ENCODE results near the gene COL18A1. TPM values are rescaled to one million over a fixed set of nuclear protein-coding genes. Genes with fewer than 3 reads are reported as not detected.

The COL18A1 gene
- total and polyA plus RNA-seq, 10 donors = 35.0 to 208 (median 86.4) TPM

DNA sequence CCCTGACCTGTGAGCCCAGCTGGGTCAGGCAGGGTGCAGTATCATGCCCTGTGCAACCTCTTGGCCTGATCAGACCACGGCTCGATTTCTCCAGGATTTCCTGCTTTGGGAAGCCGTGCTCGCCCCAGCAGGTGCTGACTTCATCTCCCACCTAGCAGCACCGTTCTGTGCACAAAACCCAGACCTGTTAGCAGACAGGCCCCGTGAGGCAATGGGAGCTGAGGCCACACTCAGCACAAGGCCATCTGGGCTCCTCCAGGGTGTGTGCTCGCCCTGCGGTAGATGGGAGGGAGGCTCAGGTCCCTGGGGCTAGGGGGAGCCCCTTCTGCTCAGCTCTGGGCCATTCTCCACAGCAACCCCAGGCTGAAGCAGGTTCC lies 107.6 kb downstream of the COL18A1 start:
- no peak for DNase-seq
- Histone ChIP-seq H3K36me3 (peaks cover 0 to 87% (median 45%) of the 10 kb centered on the region in 6 donors), H3K27ac (peak overlapping the region in 3 of 8 donors; percentile 5 to 70 (median 38)), H3K27me3 (replicated peaks in 1 of 7) (no peaks in the 10 kb centered on the region), H3K9me3 (peaks cover 0 to 4% (median 1%) of the 10 kb centered on the region in 8 donors), H3K4me3 (no peak overlapping the region), H3K4me1 (peaks cover 0 to 35% (median 0%) of the 10 kb centered on the region in 6 donors)
- TF ChIP-seq POLR2AphosphoS5 (IDR thresholded peaks at IDR 0.05) (no peak), POLR2A (IDR thresholded peaks at IDR 0.05) (no peak)
- TF ChIP-seq, protein P1, sequence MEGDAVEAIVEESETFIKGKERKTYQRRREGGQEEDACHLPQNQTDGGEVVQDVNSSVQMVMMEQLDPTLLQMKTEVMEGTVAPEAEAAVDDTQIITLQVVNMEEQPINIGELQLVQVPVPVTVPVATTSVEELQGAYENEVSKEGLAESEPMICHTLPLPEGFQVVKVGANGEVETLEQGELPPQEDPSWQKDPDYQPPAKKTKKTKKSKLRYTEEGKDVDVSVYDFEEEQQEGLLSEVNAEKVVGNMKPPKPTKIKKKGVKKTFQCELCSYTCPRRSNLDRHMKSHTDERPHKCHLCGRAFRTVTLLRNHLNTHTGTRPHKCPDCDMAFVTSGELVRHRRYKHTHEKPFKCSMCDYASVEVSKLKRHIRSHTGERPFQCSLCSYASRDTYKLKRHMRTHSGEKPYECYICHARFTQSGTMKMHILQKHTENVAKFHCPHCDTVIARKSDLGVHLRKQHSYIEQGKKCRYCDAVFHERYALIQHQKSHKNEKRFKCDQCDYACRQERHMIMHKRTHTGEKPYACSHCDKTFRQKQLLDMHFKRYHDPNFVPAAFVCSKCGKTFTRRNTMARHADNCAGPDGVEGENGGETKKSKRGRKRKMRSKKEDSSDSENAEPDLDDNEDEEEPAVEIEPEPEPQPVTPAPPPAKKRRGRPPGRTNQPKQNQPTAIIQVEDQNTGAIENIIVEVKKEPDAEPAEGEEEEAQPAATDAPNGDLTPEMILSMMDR (IDR thresholded peaks at IDR 0.05 in 8 of 11, conservative IDR thresholded peaks at IDR 0.05 in 3 of 11) = no peak
- WGBS, 5 donors = 62 to 88% (median 68%) methylated on average over 6 to 8 of the region's 8 CpGs
- intact Hi-C loops (cut with DNase I; ENCODE audit: low total_unique reads) = no loop called here

DNA sequence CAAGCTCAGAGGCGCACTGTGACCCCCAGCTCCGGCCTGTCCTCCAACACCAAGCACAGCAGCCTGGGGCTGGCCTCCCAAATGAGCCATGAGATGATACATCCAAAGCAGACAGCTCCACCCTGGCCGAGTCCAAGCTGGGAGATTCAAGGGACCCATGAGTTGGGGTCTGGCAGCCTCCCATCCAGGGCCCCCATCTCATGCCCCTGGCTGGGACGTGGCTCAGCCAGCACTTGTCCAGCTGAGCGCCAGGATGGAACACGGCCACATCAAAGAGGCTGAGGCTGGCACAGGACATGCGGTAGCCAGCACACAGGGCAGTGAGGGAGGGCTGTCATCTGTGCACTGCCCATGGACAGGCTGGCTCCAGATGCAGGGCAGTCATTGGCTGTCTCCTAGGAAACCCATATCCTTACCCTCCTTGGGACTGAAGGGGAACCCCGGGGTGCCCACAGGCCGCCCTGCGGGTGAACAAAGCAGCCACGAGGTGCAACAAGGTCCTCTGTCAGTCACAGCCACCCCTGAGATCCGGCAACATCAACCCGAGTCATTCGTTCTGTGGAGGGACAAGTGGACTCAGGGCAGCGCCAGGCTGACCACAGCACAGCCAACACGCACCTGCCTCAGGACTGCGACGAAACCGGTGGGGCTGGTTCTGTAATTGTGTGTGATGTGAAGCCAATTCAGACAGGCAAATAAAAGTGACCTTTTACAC lies 108.2 kb downstream of the COL18A1 start:
- Histone ChIP-seq H3K27ac (peak overlapping the region in 3 of 8 donors; percentile 5 to 70 (median 38)), H3K4me3 (no peak overlapping the region), H3K4me1 (peaks cover 0 to 37% (median 0%) of the 10 kb centered on the region in 6 donors), H3K36me3 (peaks cover 0 to 88% (median 45%) of the 10 kb centered on the region in 6 donors), H3K9me3 (peaks cover 0 to 9% (median 6%) of the 10 kb centered on the region in 8 donors), H3K27me3 (replicated peaks in 1 of 7) (no peaks in the 10 kb centered on the region)
- WGBS, 5 donors = 83 to 89% (median 85%) methylated on average over 16 to 19 of the region's 19 CpGs
- DNase-seq = peak; percentile 67
- intact Hi-C loops (cut with DNase I; ENCODE audit: low total_unique reads) = no loop called here
- TF ChIP-seq POLR2AphosphoS5 (IDR thresholded peaks at IDR 0.05) (peak in 1 of 3 donors; percentile 45), POLR2A (IDR thresholded peaks at IDR 0.05) (no peak)
- TF ChIP-seq, protein P1 (IDR thresholded peaks at IDR 0.05 in 8 of 11, conservative IDR thresholded peaks at IDR 0.05 in 3 of 11) = no peak

DNA sequence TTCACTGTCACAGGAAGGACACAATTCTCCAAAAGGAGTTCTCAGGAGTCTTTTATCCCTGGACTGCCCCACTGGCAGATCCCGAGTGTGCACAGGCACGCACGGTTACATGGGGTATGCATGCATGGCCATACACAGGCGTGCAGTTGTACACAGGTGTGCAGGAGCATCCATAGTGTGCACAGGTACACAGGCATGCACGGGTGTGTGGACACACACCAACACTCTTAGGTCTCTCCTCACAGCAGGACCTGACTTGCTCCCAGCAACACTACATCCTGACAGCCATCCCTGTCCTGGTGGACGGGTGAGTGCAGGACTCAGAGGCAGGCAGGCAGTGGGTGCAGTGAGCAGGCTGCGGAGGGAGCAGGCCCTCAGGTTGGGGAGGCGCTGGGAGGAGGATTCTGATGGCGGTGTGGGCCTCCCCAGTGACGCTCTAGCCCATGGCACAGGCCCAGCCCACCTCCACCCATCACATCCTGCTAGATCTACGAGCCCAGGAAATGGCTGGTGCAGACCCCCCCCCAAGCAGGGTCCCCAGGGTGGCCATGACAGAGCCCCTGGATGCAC lies 108.9 kb downstream of the COL18A1 start:
- peaks cover 0 to 16% (median 13%) of the 10 kb centered on the region in 8 donors for H3K9me3 ChIP-seq
- H3K4me3 ChIP-seq = no peak overlapping the region
- peaks cover 0 to 88% (median 45%) of the 10 kb centered on the region in 6 donors for H3K36me3 ChIP-seq
- H3K27me3 ChIP-seq (replicated peaks in 1 of 7) = no peaks in the 10 kb centered on the region
- peak; percentile 69 for DNase-seq
- H3K27ac ChIP-seq = peak overlapping the region in 1 of 8 donors; percentile 70
- intact Hi-C loops (cut with DNase I; ENCODE audit: low total_unique reads) = no loop called here
- peaks cover 0 to 44% (median 0%) of the 10 kb centered on the region in 6 donors for H3K4me1 ChIP-seq
- TF ChIP-seq POLR2A (IDR thresholded peaks at IDR 0.05) (no peak), POLR2AphosphoS5 (IDR thresholded peaks at IDR 0.05) (peak in 1 of 3 donors; percentile 23)
- 86 to 91% (median 88%) methylated on average over 10 to 11 of the region's 11 CpGs for WGBS, 5 donors

DNA sequence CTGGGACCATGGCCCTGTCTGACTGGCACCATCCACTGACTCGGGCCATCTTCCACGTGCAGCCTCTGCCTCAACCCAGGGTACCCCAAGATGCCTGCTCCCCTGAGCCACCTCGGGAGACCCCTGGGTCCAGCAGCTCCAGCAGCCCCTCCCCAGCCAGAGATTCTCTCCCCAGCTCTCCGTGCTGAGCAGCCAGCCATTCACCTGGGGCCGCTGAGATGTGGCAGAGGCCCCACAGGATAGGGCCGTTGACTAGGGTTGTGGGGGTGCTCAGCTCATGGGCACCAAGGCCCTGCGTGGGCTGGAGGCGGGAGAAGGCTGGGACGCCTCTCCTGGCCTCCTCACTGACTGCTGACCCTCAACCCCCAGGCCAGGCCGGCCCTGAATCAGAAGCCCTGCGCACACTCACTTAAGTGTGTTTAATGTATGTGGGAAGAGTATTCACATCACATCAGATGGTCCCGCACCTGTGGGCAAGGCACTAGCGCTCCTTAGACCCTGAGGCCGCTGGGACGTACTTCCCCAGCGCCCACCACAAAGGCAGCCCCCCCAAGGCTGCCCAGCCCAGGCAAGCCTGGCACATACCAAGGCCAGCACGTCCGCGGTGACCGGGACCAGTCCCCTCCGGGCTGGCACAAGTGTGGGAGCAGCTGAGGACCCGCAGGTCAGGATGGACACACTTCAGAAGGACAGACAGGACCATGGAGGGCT lies 109.5 kb downstream of the COL18A1 start:
- Histone ChIP-seq H3K4me1 (peaks cover 0 to 46% (median 0%) of the 10 kb centered on the region in 6 donors), H3K9me3 (peaks cover 0 to 23% (median 20%) of the 10 kb centered on the region in 8 donors), H3K27ac (peak overlapping the region in 1 of 8 donors; percentile 11), H3K36me3 (peaks cover 0 to 81% (median 45%) of the 10 kb centered on the region in 6 donors), H3K4me3 (no peak overlapping the region), H3K27me3 (replicated peaks in 1 of 7) (no peaks in the 10 kb centered on the region)
- intact Hi-C loops (cut with DNase I; ENCODE audit: low total_unique reads) = no loop called here
- DNase-seq = peak; percentile 70
- 86 to 100% (median 89%) methylated on average over 6 to 22 of the region's 22 CpGs for WGBS, 5 donors
- TF ChIP-seq POLR2AphosphoS5 (IDR thresholded peaks at IDR 0.05) (peak in 1 of 3 donors; percentile 27), POLR2A (IDR thresholded peaks at IDR 0.05) (no peak)

All from spleen (tissue), 11 donors.